Kidney (tissue), 14 donors: ENCODE data around the gene SLC25A44. TPM values are rescaled to one million over a fixed set of nuclear protein-coding genes. Genes with fewer than 3 reads are reported as not detected.
"Not testable (repeated sequence)": the region's sequence is repeated elsewhere in the genome, so short reads cannot be mapped to it uniquely, and the experiment has no call there.

ENCODE experiments used
- DNase-seq, 5 donors: peaks; one replicate each; pipeline ENCODE4 v3.0.0-alpha.2; 2013 to 2020
- FAIRE-seq: peaks from 2 replicates; lab custom pipeline; 2012; peaks lifted over from hg19 to GRCh38; lab: Jason Lieb, UNC
- H3K27ac ChIP-seq, 2 donors: one replicate each; pipeline ENCODE4 v1.7.0; 2013; ENCODE audit warnings: low read depth in 2 of 2, low read length in 2 of 2, inconsistent platforms in 1 of 2
- H3K27me3 ChIP-seq: one replicate; pipeline ENCODE4 v1.7.1; 2013; ENCODE audit warnings: low read length, inconsistent platforms; ENCODE audit not compliant: control insufficient read depth, insufficient read depth
- H3K36me3 ChIP-seq, 3 donors: one replicate each; pipeline versions ENCODE4 v1.7.0 to v1.7.1; 2013; ENCODE audit warnings: low read length in 3 of 3, control low read depth in 1 of 3, inconsistent platforms in 1 of 3; ENCODE audit not compliant: insufficient read depth in 3 of 3, control insufficient read depth in 2 of 3
- H3K4me1 ChIP-seq, 3 donors: one replicate each; pipeline versions ENCODE4 v1.7.0 to v1.7.1; 2013; ENCODE audit warnings: low read length in 3 of 3, inconsistent platforms in 1 of 3, low read depth in 1 of 3; ENCODE audit not compliant: control insufficient read depth in 2 of 3, insufficient read depth in 2 of 3
- H3K4me3 ChIP-seq, 3 donors: one replicate each; pipeline versions ENCODE4 v1.7.0 to v1.8.1; 2013; ENCODE audit warnings: low read length in 3 of 3, control low read depth in 1 of 3, inconsistent platforms in 1 of 3
- H3K9ac ChIP-seq, 3 donors: one replicate each; pipeline versions ENCODE4 v1.7.0 to v1.7.1; 2013; ENCODE audit warnings: low read length in 3 of 3, control low read depth in 1 of 3, inconsistent platforms in 1 of 3
- H3K9me3 ChIP-seq, 3 donors: one replicate each; pipeline versions ENCODE4 v1.7.0 to v1.7.1; 2013; ENCODE audit warnings: low read length in 3 of 3, control low read depth in 1 of 3, inconsistent platforms in 1 of 3; ENCODE audit not compliant: control insufficient read depth in 2 of 3, insufficient read depth in 1 of 3
- CTCF ChIP-seq: IDR thresholded peaks from 3 replicates; pipeline ENCODE4 v1.5.1; 2012; ENCODE audit warnings: mild to moderate bottlenecking, moderate library complexity, borderline replicate concordance; ENCODE audit not compliant: insufficient read depth; ENCODE audit errors: extremely low read depth
- intact Hi-C: fragments of 100-400 bp; cut with DNase I; formaldehyde crosslinking; loops from one replicate; pipeline ENCODE4 v1.11.1; 2022
- polyA plus RNA-seq: library from polyadenylated mRNA; stranded (reverse); fragments of 350-450 nt; fragmentation: Illumina TruSeq; extraction: RNeasy Lipid Tissue Mini Kit (QIAGEN cat#74804); gene quantifications from one replicate; pipeline ENCODE4 v1.2.3, GENCODE V29; 2014; ENCODE audit warnings: low read depth, low replicate concordance; ENCODE audit not compliant: insufficient read depth
- total RNA-seq: library from RNA; stranded (reverse); fragmentation: NEBNext Ultra II Directional; extraction: Animal tissue kit (Norgen Biotek cat#: 25700); gene quantifications from one replicate; pipeline ENCODE4 v1.2.1, GENCODE V29; 2021
- donor health status: control.
- donor health status: control.
- donor health status: control.
- donor health status: control.
- donor health status: control.
- donor health status: DM: yes; HTN: yes; CAD: no.
- donor health status: Normal renal cell carcinoma (clear cell type).

SLC25A44 gene
- total and polyA plus RNA-seq, 2 donors from 2014 or later: 28.1 to 29.0 TPM

DNA sequence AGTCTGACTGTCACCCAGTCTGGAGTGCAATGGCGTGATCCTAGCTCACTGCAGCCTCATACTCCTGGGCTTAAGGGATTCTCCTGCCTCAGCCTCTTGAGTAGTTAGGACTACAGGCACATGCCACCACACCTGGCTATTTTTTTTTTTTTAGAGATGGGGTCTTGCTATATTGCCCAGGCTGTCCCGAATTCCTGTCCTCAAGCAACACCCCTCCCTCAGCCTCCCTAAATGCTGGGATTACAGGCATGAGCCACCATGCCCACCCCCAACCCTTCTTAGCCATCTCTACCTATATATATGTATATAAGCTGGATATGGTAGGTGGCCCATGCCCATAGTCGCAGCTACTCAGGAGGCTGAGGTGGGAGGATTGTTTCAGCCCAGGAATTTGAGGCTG is 13.4 kb upstream of the SLC25A44 start:
- Histone ChIP-seq H3K27ac (no peak overlapping the region), H3K27me3 (no peaks in the 10 kb centered on the region), H3K9ac (no peak overlapping the region), H3K36me3 (no peaks in the 10 kb centered on the region), H3K9me3 (no peaks in the 10 kb centered on the region), H3K4me1 (peaks cover 0 to 3% (median 0%) of the 10 kb centered on the region in 3 donors), H3K4me3 (no peak overlapping the region)
- no peak for DNase-seq
- TF ChIP-seq CTCF: no peak
- intact Hi-C loops: no loop called here
- FAIRE-seq: no peak

- H3K9ac ChIP-seq, H3K4me1 ChIP-seq, H3K27me3 ChIP-seq, H3K36me3 ChIP-seq, H3K9me3 ChIP-seq, H3K27ac ChIP-seq, FAIRE-seq, intact Hi-C loops: not testable (repeated sequence)
- peak in 2 of 5 donors; percentile 24 to 55 for DNase-seq
- H3K4me3 ChIP-seq: peak overlapping the region in 1 of 3 donors; percentile 55
Observed at GRCh38 chr1:156181391-156181924, 12.4 kb upstream of the SLC25A44 start.

GRCh38 chr1:156182010-156182779 is 11.7 kb upstream of the SLC25A44 start:
- Histone ChIP-seq H3K27ac (peak overlapping the region in 1 of 2 donors; percentile 17), H3K4me3 (peak overlapping the region in 2 of 3 donors; percentile 45 to 55)
- H3K4me1 ChIP-seq, H3K36me3 ChIP-seq, H3K9ac ChIP-seq, H3K27me3 ChIP-seq, intact Hi-C loops, FAIRE-seq, H3K9me3 ChIP-seq, DNase-seq: not testable (repeated sequence)

- DNase-seq, H3K36me3 ChIP-seq, H3K9ac ChIP-seq, H3K27me3 ChIP-seq, intact Hi-C loops, FAIRE-seq, H3K9me3 ChIP-seq, H3K27ac ChIP-seq, H3K4me1 ChIP-seq: not testable (repeated sequence)
- H3K4me3 ChIP-seq: peak overlapping the region in 1 of 3 donors; percentile 59
Observed at GRCh38 chr1:156186347-156187177, 7.3 kb upstream of the SLC25A44 start.

- H3K36me3 ChIP-seq, H3K4me3 ChIP-seq, H3K4me1 ChIP-seq, H3K27me3 ChIP-seq, FAIRE-seq, H3K9me3 ChIP-seq, DNase-seq, intact Hi-C loops, H3K9ac ChIP-seq, H3K27ac ChIP-seq: not testable (repeated sequence)
Observed at GRCh38 chr1:156190265-156190664, 3.6 kb upstream of the SLC25A44 start.
